ENCODE results near the gene TBXAS1.

TBXAS1 gene

GRCh38 chr7:139825666-139826290 is 3.3 kb upstream of the TBXAS1 start:
- H3K9me3 ChIP-seq (ENCODE audit: control insufficient read depth, insufficient read depth, low read depth, low read length), result no peaks in the 10 kb centered on the region

DNA sequence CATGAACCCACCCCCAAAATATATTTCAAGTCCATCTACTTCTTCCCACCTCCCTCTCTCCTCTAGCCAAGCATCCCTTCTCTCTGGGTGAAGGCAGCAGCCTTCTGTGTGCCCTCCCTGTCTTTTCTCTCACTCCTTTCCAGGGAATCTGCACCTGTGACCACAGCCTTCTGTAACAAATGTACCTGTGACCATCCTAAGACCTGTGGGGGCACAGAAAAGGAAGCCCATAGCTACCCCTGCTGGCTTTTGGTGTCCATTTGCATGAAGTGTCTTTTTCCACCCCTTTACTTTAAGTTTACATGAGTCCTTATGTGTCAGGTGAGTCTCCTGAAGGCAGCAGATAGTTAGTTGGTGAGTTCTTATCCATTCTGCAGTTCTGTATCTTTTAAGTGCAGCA is 2.0 kb upstream of the TBXAS1 start:
- H3K27ac ChIP-seq (ENCODE audit: extremely low read depth, low read depth, low read length), result no peak overlapping the region
- peak; percentile 48; the same call in 1 of the 2 replicates for TF ChIP-seq SCRT1 (tag by site-specific recombination; IDR thresholded peaks at IDR 0.05; ENCODE audit: borderline replicate concordance)
- no peak for TF ChIP-seq ZBTB21 (tag by site-specific recombination; IDR thresholded peaks at IDR 0.05)
- peaks cover 5% of the 10 kb centered on the region; the same call in 1 of the 2 replicates for H3K4me1 ChIP-seq (ENCODE audit: control insufficient read depth, insufficient read depth, low read length)
- H3K9me3 ChIP-seq (ENCODE audit: control insufficient read depth, insufficient read depth, low read depth, low read length), result no peaks in the 10 kb centered on the region
- H3K36me3 ChIP-seq (ENCODE audit: control insufficient read depth in 2 of 2, insufficient read depth in 1 of 2, low read length in 2 of 2), result no peaks in the 10 kb centered on the region
- CTCF ChIA-PET, result interaction anchor here (0.6 kb wide), 1 partner anchor 68 kb away, joined by 3 read pairs; no protein-coding TSS in a partner anchor
- POLR2A ChIA-PET, result no interaction called here
- H3K4me3 ChIP-seq (ENCODE audit: low read depth, low read length), result no peak overlapping the region

More at GRCh38 chr7:139825666-139826290, 3.3 kb upstream of the TBXAS1 start:
- TF ChIP-seq ZBTB20 (tag by site-specific recombination; IDR thresholded peaks at IDR 0.05), result peak; percentile 21; the same call in 1 of the 2 replicates
- TF ChIP-seq ZEB2 (tag by site-specific recombination; IDR thresholded peaks at IDR 0.05), result no peak
- TF ChIP-seq SETDB1 (IDR thresholded peaks at IDR 0.05; ENCODE audit: insufficient read length, low read length), result no peak
- Histone ChIP-seq H3K4me3 (ENCODE audit: low read depth, low read length) (no peak overlapping the region), H3K4me1 (ENCODE audit: control insufficient read depth, insufficient read depth, low read length) (peaks cover 5% of the 10 kb centered on the region; the same call in 1 of the 2 replicates), H3K36me3 (ENCODE audit: control insufficient read depth in 2 of 2, insufficient read depth in 1 of 2, low read length in 2 of 2) (no peaks in the 10 kb centered on the region), H3K27ac (ENCODE audit: extremely low read depth, low read depth, low read length) (no peak overlapping the region)
- POLR2A ChIA-PET, result no interaction called here
- CTCF ChIA-PET, result interaction anchor here (0.6 to 0.8 kb wide), 3 partner anchors 18 to 645 kb away, joined by 3 to 4 read pairs (median 3); no protein-coding TSS in a partner anchor

GRCh38 chr7:139828446-139828845 is 618 bp upstream of the TBXAS1 start:
- Histone ChIP-seq H3K4me3 (ENCODE audit: low read depth, low read length) (no peak overlapping the region), H3K9me3 (ENCODE audit: control insufficient read depth, insufficient read depth, low read depth, low read length) (no peaks in the 10 kb centered on the region), H3K36me3 (ENCODE audit: control insufficient read depth in 2 of 2, insufficient read depth in 1 of 2, low read length in 2 of 2) (no peaks in the 10 kb centered on the region), H3K27ac (ENCODE audit: extremely low read depth, low read depth, low read length) (no peak overlapping the region), H3K4me1 (ENCODE audit: control insufficient read depth, insufficient read depth, low read length) (peaks cover 5% of the 10 kb centered on the region; the same call in 1 of the 2 replicates)
- CTCF ChIA-PET, result interaction anchor here (0.7 to 1.0 kb wide), 2 partner anchors 174 to 208 kb away, joined by 3 read pairs; no protein-coding TSS in a partner anchor
- POLR2A ChIA-PET, result no interaction called here
- TF ChIP-seq SP3 (tag by site-specific recombination; IDR thresholded peaks at IDR 0.05) (no peak), ZNF660 (tag by site-specific recombination; IDR thresholded peaks at IDR 0.05) (no peak), ZNF23 (tag by site-specific recombination; IDR thresholded peaks at IDR 0.05; ENCODE audit: borderline replicate concordance) (no peak), ZNF335 (tag by site-specific recombination; conservative IDR thresholded peaks at IDR 0.05) (no peak), ZNF704 (tag by site-specific recombination; IDR thresholded peaks at IDR 0.05) (no peak), ZNF658 (tag by site-specific recombination; IDR thresholded peaks at IDR 0.05) (no peak), ZSCAN30 (tag by site-specific recombination; IDR thresholded peaks at IDR 0.05) (no peak), ZSCAN18 (tag by site-specific recombination; IDR thresholded peaks at IDR 0.05) (no peak), ZFP3 (tag by site-specific recombination; IDR thresholded peaks at IDR 0.05; ENCODE audit: low read depth) (no peak)
- TF ChIP-seq, protein P1, sequence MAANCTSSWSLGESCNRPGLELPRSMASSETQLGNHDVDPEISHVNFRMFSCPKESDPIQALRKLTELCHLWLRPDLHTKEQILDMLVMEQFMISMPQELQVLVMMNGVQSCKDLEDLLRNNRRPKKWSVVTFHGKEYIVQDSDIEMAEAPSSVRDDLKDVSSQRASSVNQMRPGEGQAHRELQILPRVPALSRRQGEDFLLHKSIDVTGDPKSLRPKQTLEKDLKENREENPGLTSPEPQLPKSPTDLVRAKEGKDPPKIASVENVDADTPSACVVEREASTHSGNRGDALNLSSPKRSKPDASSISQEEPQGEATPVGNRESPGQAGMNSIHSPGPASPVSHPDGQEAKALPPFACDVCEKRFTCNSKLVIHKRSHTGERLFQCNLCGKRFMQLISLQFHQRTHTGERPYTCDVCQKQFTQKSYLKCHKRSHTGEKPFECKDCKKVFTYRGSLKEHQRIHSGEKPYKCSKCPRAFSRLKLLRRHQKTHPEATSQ (tag by site-specific recombination; IDR thresholded peaks at IDR 0.05), result no peak
- TF ChIP-seq, protein P2, sequence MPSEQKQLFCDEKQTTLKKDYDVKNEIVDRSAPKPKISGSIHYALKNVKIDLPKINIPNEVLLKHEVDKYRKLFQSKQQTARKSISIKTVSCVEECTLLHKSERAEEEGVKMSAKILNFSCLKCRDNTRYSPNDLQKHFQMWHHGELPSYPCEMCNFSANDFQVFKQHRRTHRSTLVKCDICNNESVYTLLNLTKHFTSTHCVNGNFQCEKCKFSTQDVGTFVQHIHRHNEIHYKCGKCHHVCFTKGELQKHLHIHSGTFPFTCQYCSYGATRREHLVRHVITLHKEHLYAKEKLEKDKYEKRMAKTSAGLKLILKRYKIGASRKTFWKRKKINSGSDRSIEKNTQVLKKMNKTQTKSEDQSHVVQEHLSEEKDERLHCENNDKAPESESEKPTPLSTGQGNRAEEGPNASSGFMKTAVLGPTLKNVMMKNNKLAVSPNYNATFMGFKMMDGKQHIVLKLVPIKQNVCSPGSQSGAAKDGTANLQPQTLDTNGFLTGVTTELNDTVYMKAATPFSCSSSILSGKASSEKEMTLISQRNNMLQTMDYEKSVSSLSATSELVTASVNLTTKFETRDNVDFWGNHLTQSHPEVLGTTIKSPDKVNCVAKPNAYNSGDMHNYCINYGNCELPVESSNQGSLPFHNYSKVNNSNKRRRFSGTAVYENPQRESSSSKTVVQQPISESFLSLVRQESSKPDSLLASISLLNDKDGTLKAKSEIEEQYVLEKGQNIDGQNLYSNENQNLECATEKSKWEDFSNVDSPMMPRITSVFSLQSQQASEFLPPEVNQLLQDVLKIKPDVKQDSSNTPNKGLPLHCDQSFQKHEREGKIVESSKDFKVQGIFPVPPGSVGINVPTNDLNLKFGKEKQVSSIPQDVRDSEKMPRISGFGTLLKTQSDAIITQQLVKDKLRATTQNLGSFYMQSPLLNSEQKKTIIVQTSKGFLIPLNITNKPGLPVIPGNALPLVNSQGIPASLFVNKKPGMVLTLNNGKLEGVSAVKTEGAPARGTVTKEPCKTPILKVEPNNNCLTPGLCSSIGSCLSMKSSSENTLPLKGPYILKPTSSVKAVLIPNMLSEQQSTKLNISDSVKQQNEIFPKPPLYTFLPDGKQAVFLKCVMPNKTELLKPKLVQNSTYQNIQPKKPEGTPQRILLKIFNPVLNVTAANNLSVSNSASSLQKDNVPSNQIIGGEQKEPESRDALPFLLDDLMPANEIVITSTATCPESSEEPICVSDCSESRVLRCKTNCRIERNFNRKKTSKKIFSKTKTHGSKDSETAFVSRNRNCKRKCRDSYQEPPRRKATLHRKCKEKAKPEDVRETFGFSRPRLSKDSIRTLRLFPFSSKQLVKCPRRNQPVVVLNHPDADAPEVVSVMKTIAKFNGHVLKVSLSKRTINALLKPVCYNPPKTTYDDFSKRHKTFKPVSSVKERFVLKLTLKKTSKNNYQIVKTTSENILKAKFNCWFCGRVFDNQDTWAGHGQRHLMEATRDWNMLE (tag by site-specific recombination; conservative IDR thresholded peaks at IDR 0.05; ENCODE audit: low read depth), result no peak
